CD14-positive monocyte (primary cell): ENCODE measurements around the gene STAT6. TPM values are rescaled to one million over a fixed set of nuclear protein-coding genes. Genes with fewer than 3 reads are reported as not detected.

Experiments
- DNase-seq, 3 donors: peaks; one replicate each; pipeline ENCODE4 v3.0.0-alpha.2; 2011 to 2022
- H2AFZ ChIP-seq: 2 replicates; pipeline ENCODE4 v1.6.0; 2012; ENCODE audit warnings: mild to moderate bottlenecking, low read depth, low read length, inconsistent platforms; ENCODE audit not compliant: insufficient read depth, poor library complexity, severe bottlenecking
- H3K27ac ChIP-seq, 2 donors: 1 replicate in 1 of 2; 2 replicates in 1 of 2; pipeline ENCODE4 v1.5.1; 2012 to 2013; ENCODE audit warnings: low read length in 2 of 2, control low read depth in 1 of 2, inconsistent platforms in 1 of 2, low read depth in 1 of 2, mild to moderate bottlenecking in 1 of 2
- H3K27me3 ChIP-seq, 2 donors: one replicate each; pipeline versions ENCODE4 v1.6.0 to v1.6.1; 2011 to 2013; ENCODE audit warnings: low read length in 2 of 2; ENCODE audit not compliant: control insufficient read depth in 2 of 2, insufficient read depth in 2 of 2
- H3K36me3 ChIP-seq, 2 donors: replicated peaks in 1 of 2; 1 replicate in 1 of 2; 2 replicates in 1 of 2; pipeline versions ENCODE4 v1.5.1 to v1.6.1; 2012 to 2013; ENCODE audit warnings: low read length in 2 of 2, control low read depth in 1 of 2, inconsistent platforms in 1 of 2, mild to moderate bottlenecking in 1 of 2; ENCODE audit not compliant: insufficient read depth in 2 of 2, control insufficient read depth in 1 of 2
- H3K4me1 ChIP-seq, 2 donors: 1 replicate in 1 of 2; 2 replicates in 1 of 2; pipeline versions ENCODE4 v1.5.1 to v1.6.1; 2012 to 2013; ENCODE audit warnings: low read length in 2 of 2, control low read depth in 1 of 2, inconsistent platforms in 1 of 2, mild to moderate bottlenecking in 1 of 2, moderate library complexity in 1 of 2; ENCODE audit not compliant: insufficient read depth in 2 of 2, control insufficient read depth in 1 of 2
- H3K4me2 ChIP-seq: replicated peaks from 2 replicates; pipeline ENCODE3; 2012; ENCODE audit warnings: low read length, moderate library complexity, mild to moderate bottlenecking; ENCODE audit not compliant: poor library complexity, severe bottlenecking; ENCODE audit errors: extremely low read depth
- H3K4me3 ChIP-seq, 3 experiments: fragments of 200-600 bp in 1 of 3; sonication (generic) in 1 of 3; replicated peaks in 1 of 3; 1 replicate in 2 of 3; 2 replicates in 1 of 3; pipeline ENCODE4 v1.5.1; 2011 to 2013; ENCODE audit warnings: low read length in 3 of 3, mild to moderate bottlenecking in 3 of 3, control low read depth in 2 of 3, low read depth in 2 of 3, inconsistent platforms in 1 of 3, moderate library complexity in 1 of 3
- H3K79me2 ChIP-seq: 2 replicates; pipeline ENCODE4 v1.6.0; 2012; ENCODE audit warnings: mild to moderate bottlenecking, control low read depth, inconsistent platforms, low read length, moderate library complexity; ENCODE audit not compliant: insufficient read depth
- H3K9ac ChIP-seq: 2 replicates; pipeline ENCODE4 v1.6.0; 2017; ENCODE audit warnings: low read length, mild to moderate bottlenecking; ENCODE audit not compliant: insufficient read depth, poor library complexity, severe bottlenecking
- H3K9me3 ChIP-seq, 2 donors: replicated peaks in 1 of 2; 1 replicate in 1 of 2; 2 replicates in 1 of 2; pipeline versions ENCODE4 v1.5.1 to v1.6.1; 2012 to 2013; ENCODE audit warnings: low read length in 2 of 2, control low read depth in 1 of 2; ENCODE audit not compliant: control insufficient read depth in 1 of 2, insufficient read depth in 1 of 2
- H4K20me1 ChIP-seq: 2 replicates; pipeline ENCODE4 v1.6.0; 2012; ENCODE audit warnings: mild to moderate bottlenecking, low read length, control low read depth, moderate library complexity; ENCODE audit not compliant: insufficient read depth
- H3K27ac Mint-ChIP-seq, 7 donors: one replicate each; pipeline ENCODE4 v1.8.0; 2020; ENCODE audit warnings: mild to moderate bottlenecking in 7 of 7, mixed read lengths in 7 of 7, moderate library complexity in 6 of 7, inconsistent platforms in 2 of 7
- H3K27me3 Mint-ChIP-seq, 3 donors: one replicate each; pipeline ENCODE4 v1.8.0; 2021 to 2022; ENCODE audit warnings: low read depth in 3 of 3, mild to moderate bottlenecking in 3 of 3, mixed read lengths in 3 of 3, moderate library complexity in 3 of 3, inconsistent platforms in 1 of 3
- H3K36me3 Mint-ChIP-seq, 2 donors: one replicate each; pipeline ENCODE4 v1.8.0; 2020; ENCODE audit warnings: mixed read lengths in 2 of 2, inconsistent platforms in 1 of 2, mild to moderate bottlenecking in 1 of 2
- H3K4me1 Mint-ChIP-seq: one replicate; pipeline ENCODE4 v1.8.0; 2020; ENCODE audit warnings: mild to moderate bottlenecking, mixed read lengths
- H3K4me3 Mint-ChIP-seq, 2 donors: one replicate each; pipeline ENCODE4 v1.8.0; 2020; ENCODE audit warnings: mild to moderate bottlenecking in 2 of 2, mixed read lengths in 2 of 2, moderate library complexity in 1 of 2
- H3K9me3 Mint-ChIP-seq, 7 donors: one replicate each; pipeline ENCODE4 v1.8.0; 2020 to 2022; ENCODE audit warnings: mixed read lengths in 7 of 7, mild to moderate bottlenecking in 6 of 7, moderate library complexity in 6 of 7, inconsistent platforms in 2 of 7
- WGBS: methylation state at CpG from one replicate; pipeline ENCODE4 v1.1.5; 2013; ENCODE audit warnings: missing lambda C conversion rate; ENCODE audit not compliant: insufficient coverage; 5-methylcytosine and 5-hydroxymethylcytosine counted together
- intact Hi-C, 2 donors: fragments of 100-400 bp; cut with micrococcal nuclease; formaldehyde crosslinking; loops; one replicate each; pipeline versions ENCODE4 v1.15.0 to v1.15.1; 2023
- polyA plus RNA-seq, 3 donors: library from polyadenylated mRNA; depleted of rRNA in 1 of 3; unstranded in 2 of 3; stranded (reverse) in 1 of 3; fragments of 300-500 nt in 2 of 3; fragments of >200 nt in 1 of 3; fragmentation: Illumina TruSeq in 2 of 3; gene quantifications; 1 replicate in 2 of 3; 2 replicates in 1 of 3; pipeline ENCODE4 v1.2.3, GENCODE V29; 2012 to 2021
- TF ChIP-seq, protein P1 (sequence below): fragments of 200-600 bp; IDR thresholded peaks from one replicate; pipeline ENCODE4 v1.8.0; 2022; ENCODE audit warnings: antibody characterized with exemption, mild to moderate bottlenecking

Gene STAT6
- polyA plus RNA-seq, 3 donors, result 132 to 637 (median 154) TPM

DNA sequence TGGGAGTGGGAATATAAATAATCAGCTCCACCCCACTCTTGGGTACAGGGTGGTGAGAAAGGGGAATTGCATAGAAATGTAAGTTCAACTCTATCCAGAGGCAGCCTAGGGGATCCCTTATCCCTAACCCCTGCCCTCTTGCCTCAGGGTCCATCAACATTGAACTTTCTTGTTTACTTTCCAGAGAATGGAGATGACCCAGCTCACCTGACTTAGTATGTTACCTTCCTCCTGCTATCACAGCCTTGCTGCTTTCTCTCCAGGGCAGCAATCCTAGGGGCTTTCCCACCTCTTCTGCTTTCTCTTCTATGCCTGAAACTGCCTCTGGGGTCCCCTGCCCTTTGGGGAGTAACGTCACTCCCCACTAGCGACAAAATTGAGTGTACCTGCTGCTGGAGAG, 19.8 kb upstream of the STAT6 start:
- Mint-ChIP-seq H3K9me3 (peaks cover 0 to 1% (median 0%) of the 10 kb centered on the region in 7 donors), H3K4me3 (peak overlapping the region; percentile 93 to 95), H3K27ac (peak overlapping the region; percentile 44 to 98 (median 94)), H3K36me3 (peaks cover 49 to 54% of the 10 kb centered on the region in 2 donors), H3K27me3 (peaks cover 0 to 16% (median 13%) of the 10 kb centered on the region in 3 donors), H3K4me1 (peaks cover 68% of the 10 kb centered on the region)
- H3K27me3 ChIP-seq, result peaks cover 0 to 9% of the 10 kb centered on the region in 2 donors
- TF ChIP-seq, protein P1, sequence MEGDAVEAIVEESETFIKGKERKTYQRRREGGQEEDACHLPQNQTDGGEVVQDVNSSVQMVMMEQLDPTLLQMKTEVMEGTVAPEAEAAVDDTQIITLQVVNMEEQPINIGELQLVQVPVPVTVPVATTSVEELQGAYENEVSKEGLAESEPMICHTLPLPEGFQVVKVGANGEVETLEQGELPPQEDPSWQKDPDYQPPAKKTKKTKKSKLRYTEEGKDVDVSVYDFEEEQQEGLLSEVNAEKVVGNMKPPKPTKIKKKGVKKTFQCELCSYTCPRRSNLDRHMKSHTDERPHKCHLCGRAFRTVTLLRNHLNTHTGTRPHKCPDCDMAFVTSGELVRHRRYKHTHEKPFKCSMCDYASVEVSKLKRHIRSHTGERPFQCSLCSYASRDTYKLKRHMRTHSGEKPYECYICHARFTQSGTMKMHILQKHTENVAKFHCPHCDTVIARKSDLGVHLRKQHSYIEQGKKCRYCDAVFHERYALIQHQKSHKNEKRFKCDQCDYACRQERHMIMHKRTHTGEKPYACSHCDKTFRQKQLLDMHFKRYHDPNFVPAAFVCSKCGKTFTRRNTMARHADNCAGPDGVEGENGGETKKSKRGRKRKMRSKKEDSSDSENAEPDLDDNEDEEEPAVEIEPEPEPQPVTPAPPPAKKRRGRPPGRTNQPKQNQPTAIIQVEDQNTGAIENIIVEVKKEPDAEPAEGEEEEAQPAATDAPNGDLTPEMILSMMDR, result no peak
- H3K36me3 ChIP-seq, result peaks cover 18 to 45% of the 10 kb centered on the region in 2 donors
- no peak overlapping the region for H2AFZ ChIP-seq
- H3K27ac ChIP-seq, result peak overlapping the region in 1 of 2 donors; percentile 80
- H3K9me3 ChIP-seq, result no peaks in the 10 kb centered on the region
- peaks cover 48 to 69% of the 10 kb centered on the region in 2 donors for H3K4me1 ChIP-seq
- DNase-seq, result peak in 1 of 3 donors; percentile 11
- intact Hi-C loops, result no loop called here
- H3K79me2 ChIP-seq, result peaks cover 74% of the 10 kb centered on the region
- peak overlapping the region; percentile 33 for H3K9ac ChIP-seq
- peak overlapping the region; percentile 82 to 98 (median 92) for H3K4me3 ChIP-seq
- WGBS, result no CpG with 5 or more reads among the region's 2 CpGs
- H4K20me1 ChIP-seq, result peaks cover 61% of the 10 kb centered on the region
- H3K4me2 ChIP-seq, result peak overlapping the region; percentile 100

DNA sequence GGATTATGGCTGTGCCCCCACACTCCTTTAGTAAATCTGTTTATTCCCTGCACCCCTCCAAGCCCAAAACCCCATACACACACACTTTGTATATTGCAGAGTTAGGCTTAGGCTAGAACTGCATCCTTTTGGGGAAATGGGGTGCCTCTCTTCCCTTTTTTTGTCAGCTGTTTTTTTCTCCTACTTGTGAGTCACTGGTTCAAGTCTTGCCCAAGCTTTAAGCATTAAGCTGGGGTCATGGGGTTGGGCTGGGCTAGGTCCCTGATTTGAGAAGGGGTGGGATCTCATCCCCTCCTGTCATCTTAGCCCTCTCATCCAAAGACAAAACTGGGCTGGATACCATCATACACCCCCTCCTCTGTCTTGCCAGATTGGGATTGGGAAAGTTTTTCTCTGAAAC, 18.7 kb upstream of the STAT6 start:
- Mint-ChIP-seq H3K27me3 (peaks cover 0 to 22% (median 21%) of the 10 kb centered on the region in 3 donors), H3K36me3 (peaks cover 40 to 44% of the 10 kb centered on the region in 2 donors), H3K27ac (peak overlapping the region; percentile 90 to 98 (median 95)), H3K9me3 (peaks cover 0 to 4% (median 0%) of the 10 kb centered on the region in 7 donors), H3K4me3 (peak overlapping the region; percentile 93 to 95), H3K4me1 (peaks cover 62% of the 10 kb centered on the region)
- Histone ChIP-seq H3K27ac (peak overlapping the region; percentile 80 to 84), H3K4me3 (peak overlapping the region; percentile 82 to 98 (median 92)), H3K9ac (peak overlapping the region; percentile 75), H3K36me3 (peaks cover 8 to 35% of the 10 kb centered on the region in 2 donors), H3K27me3 (peaks cover 0 to 16% of the 10 kb centered on the region in 2 donors), H4K20me1 (peaks cover 50% of the 10 kb centered on the region), H2AFZ (no peak overlapping the region), H3K4me2 (peak overlapping the region; percentile 100), H3K4me1 (peaks cover 44 to 62% of the 10 kb centered on the region in 2 donors), H3K79me2 (peaks cover 64% of the 10 kb centered on the region), H3K9me3 (no peaks in the 10 kb centered on the region)
- intact Hi-C loops, result loop anchor here in 1 of 2 donors (5.0 kb wide), 1 partner anchor 32 kb away; no protein-coding TSS in a partner anchor
- peak; percentile 82 to 91 (median 90) for DNase-seq
- TF ChIP-seq, protein P1, result no peak
